ENCODE measurements around the gene SLC7A9. TPM values are rescaled to one million over a fixed set of nuclear protein-coding genes. Genes with fewer than 3 reads are reported as not detected.

SLC7A9 gene
- total RNA-seq, result 1 to 10 TPM in 1 of 4 donors, not detected in 3; 1.1 TPM

DNA sequence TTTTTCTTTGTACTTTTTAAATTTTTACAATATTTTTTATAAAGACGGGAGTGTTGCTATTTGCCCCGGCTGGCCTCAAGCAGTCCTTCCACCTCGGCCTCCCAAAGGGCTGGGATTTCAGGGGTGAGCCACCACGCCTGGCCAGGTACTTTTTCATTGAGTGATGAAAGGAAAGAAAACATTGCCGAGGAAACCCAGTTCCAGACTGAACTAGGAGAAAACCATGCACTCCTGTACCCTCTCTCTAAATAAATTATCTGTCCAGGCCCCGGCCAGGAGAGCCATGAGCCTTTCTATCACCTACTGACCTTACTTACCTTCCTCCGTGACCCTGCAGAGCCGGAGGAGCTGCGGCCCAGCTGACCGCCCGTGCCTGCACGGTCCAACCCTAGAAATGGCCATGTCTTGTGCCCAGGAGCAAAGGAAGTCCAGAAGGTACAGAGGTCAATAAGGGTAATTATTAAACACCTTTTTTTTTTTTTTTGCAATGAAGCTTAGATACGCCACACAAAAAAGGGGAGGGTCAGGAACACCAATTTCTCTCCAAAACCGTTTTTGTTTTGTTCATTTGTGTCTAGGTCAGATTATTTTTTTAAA lies at the start of gene SLC7A9:
SLC7A9 (minus strand) TSS at position 399 of the 597 bp plus-strand sequence. CDS start 1,233 bp downstream, outside the sequence.
- Histone ChIP-seq H3K9me3 (no peaks in the 10 kb centered on the region), H3K4me3 (no peak within 1 kb of the TSS), H3K36me3 (no peaks in the 10 kb centered on the region), H3K4me1 (no peaks in the 10 kb centered on the region), H3K27me3 (no peaks in the 10 kb centered on the region), H3K27ac (no peak within 1 kb of the TSS)
- DNase-seq, result no peak
- no peak for TF ChIP-seq POLR2A (IDR thresholded peaks at IDR 0.05)
- TF ChIP-seq, protein P1, sequence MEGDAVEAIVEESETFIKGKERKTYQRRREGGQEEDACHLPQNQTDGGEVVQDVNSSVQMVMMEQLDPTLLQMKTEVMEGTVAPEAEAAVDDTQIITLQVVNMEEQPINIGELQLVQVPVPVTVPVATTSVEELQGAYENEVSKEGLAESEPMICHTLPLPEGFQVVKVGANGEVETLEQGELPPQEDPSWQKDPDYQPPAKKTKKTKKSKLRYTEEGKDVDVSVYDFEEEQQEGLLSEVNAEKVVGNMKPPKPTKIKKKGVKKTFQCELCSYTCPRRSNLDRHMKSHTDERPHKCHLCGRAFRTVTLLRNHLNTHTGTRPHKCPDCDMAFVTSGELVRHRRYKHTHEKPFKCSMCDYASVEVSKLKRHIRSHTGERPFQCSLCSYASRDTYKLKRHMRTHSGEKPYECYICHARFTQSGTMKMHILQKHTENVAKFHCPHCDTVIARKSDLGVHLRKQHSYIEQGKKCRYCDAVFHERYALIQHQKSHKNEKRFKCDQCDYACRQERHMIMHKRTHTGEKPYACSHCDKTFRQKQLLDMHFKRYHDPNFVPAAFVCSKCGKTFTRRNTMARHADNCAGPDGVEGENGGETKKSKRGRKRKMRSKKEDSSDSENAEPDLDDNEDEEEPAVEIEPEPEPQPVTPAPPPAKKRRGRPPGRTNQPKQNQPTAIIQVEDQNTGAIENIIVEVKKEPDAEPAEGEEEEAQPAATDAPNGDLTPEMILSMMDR (IDR thresholded peaks at IDR 0.05), result no peak
- intact Hi-C loops (cut with DNase I; ENCODE audit: low total_unique reads), result no loop called here

DNA sequence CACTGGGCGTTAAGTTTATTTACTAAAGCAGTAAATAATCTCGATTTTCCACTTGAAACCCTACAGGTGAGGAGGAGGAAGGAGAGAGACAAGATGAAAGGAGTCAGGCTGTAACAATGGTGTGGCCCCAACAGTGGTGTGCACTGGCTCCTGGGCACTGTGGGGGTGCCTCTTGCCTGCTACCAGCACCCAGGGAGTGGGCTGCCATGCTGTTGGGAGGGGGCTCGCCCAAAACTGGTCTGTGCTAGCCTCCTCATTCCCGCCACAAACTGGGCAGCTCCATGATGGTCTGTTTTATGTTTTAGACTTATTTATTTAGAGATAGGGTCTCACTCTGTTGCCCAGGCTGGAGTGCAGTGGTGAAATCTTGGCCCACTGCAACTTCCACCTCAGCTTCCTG lies 49.8 kb upstream of the SLC7A9 start:
- Histone ChIP-seq H3K4me3 (no peak overlapping the region), H3K27me3 (no peaks in the 10 kb centered on the region), H3K9me3 (no peaks in the 10 kb centered on the region), H3K36me3 (no peaks in the 10 kb centered on the region), H3K4me1 (no peaks in the 10 kb centered on the region), H3K27ac (no peak overlapping the region)
- TF ChIP-seq, protein P1 (IDR thresholded peaks at IDR 0.05), result no peak
- TF ChIP-seq POLR2A (IDR thresholded peaks at IDR 0.05), result no peak
- DNase-seq, result no peak
- intact Hi-C loops (cut with DNase I; ENCODE audit: low total_unique reads), result no loop called here

DNA sequence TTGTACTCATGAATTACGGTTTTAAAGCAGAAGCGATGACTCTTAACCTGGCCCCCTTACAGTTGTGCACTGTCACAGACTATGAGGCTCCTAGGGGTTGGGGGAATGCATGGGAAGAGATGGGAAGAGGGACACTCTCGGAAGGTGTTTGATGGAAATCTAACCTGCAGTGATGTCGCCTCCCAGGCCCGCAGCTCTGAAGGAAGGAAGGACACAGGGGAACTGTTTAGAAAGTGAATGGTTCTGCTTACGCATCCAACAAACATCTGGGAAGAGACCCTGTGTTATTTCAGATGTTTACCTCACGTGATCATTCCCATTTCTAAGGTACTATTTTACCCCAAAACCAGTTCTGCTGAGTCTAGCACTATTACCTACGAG lies 48.0 kb upstream of the SLC7A9 start:
- no peaks in the 10 kb centered on the region for H3K36me3 ChIP-seq
- no peaks in the 10 kb centered on the region for H3K9me3 ChIP-seq
- intact Hi-C loops (cut with DNase I; ENCODE audit: low total_unique reads), result no loop called here
- DNase-seq, result no peak
- no peaks in the 10 kb centered on the region for H3K4me1 ChIP-seq
- no peak overlapping the region for H3K4me3 ChIP-seq
- no peak overlapping the region for H3K27ac ChIP-seq
- H3K27me3 ChIP-seq, result no peaks in the 10 kb centered on the region
- TF ChIP-seq POLR2A (IDR thresholded peaks at IDR 0.05), result no peak
- TF ChIP-seq, protein P1 (IDR thresholded peaks at IDR 0.05), result no peak

DNA sequence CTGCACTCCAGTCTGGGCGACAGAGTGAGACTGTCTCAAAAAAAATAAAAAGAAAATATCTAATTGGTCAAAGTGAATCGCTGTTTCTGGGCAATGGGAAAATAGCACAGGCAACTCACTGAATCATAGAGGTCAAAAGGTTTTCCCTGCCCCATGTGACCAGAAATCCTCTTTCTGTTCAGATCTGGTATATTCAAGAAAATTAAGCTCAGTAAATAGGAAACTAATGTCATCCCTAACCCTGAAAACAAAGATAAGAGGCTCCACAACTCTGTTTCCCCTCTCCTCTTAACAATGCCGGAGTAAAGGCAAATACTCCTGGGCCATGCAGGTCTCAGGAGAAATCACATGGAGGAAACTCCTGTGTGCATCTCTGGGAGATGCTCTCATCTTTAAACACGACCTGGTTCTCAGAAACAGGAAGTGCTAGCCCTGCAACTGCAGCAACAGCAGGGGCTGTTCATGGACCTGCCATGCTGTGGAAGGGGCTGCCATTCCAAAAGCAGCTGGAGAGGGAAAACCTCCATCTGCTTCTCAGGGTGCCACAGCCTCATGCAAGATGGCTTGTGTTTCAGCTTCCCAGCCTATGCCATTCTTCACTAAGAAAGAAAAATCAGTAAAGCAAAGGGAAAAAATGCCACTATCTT lies 47.5 kb upstream of the SLC7A9 start:
- H3K27me3 ChIP-seq, result no peaks in the 10 kb centered on the region
- H3K9me3 ChIP-seq, result no peaks in the 10 kb centered on the region
- H3K36me3 ChIP-seq, result no peaks in the 10 kb centered on the region
- no peak for TF ChIP-seq POLR2A (IDR thresholded peaks at IDR 0.05)
- TF ChIP-seq, protein P1 (IDR thresholded peaks at IDR 0.05), result no peak
- intact Hi-C loops (cut with DNase I; ENCODE audit: low total_unique reads), result no loop called here
- no peak overlapping the region for H3K4me3 ChIP-seq
- DNase-seq, result no peak
- no peak overlapping the region for H3K27ac ChIP-seq
- no peaks in the 10 kb centered on the region for H3K4me1 ChIP-seq

DNA sequence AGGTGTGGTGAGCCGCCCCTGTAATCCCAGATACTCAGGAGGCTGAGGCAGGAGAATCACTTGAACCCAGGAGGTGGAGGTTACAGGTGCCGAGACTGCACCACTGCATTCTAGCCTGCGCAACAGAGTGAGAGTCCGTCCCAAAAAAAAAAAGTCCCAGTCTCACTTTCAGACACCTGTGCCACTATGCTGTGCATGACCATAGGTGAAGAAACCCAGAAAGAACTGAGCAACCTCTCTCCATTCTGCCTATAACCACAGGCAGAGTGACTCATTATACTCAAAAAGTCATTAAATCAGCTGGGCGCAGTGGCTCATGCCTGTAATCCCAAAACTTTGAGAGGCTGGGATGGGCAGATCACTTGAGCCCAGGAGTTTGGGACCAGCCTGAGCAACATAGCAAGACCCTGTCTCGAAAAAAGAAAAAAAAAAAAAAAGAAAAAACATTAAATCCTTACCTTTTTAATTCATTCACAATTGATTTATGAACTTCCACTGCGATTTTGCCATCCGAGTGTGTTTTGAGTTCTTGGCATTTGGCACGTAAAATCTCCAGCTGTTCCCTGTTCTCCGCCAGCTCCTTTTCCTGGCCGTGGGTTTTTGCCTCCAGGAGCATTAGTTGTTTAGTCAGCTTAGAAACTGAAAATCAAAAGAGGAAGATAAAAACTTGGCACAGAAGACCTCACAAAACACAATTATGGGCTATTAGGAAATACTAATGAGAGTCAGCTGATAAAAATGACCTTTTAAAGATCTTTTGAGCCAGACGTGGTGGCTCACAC lies 45.5 kb upstream of the SLC7A9 start:
- Histone ChIP-seq H3K9me3 (no peaks in the 10 kb centered on the region), H3K4me3 (no peak overlapping the region), H3K27me3 (no peaks in the 10 kb centered on the region), H3K36me3 (no peaks in the 10 kb centered on the region), H3K4me1 (no peaks in the 10 kb centered on the region), H3K27ac (no peak overlapping the region)
- no peak for DNase-seq
- no peak for TF ChIP-seq POLR2A (IDR thresholded peaks at IDR 0.05)
- TF ChIP-seq, protein P1 (IDR thresholded peaks at IDR 0.05), result no peak
- intact Hi-C loops (cut with DNase I; ENCODE audit: low total_unique reads), result no loop called here
